Liver (tissue), 3 donors: Measurements from ENCODE around the gene TRIO.

ENCODE experiments used
- EGR1 ChIP-seq, 2 donors: IDR thresholded peaks; 2 replicates each; pipeline ENCODE4 v1.6.1; 2016 to 2018; ENCODE audit warnings: antibody characterized with exemption in 2 of 2, low read depth in 2 of 2
- FOXA1 ChIP-seq: IDR thresholded peaks from 2 replicates; pipeline ENCODE4 v1.6.1; 2016; ENCODE audit warnings: antibody characterized with exemption
- GABPA ChIP-seq, 2 donors: IDR thresholded peaks in 1 of 2; conservative IDR thresholded peaks in 1 of 2; 2 replicates each; pipeline ENCODE4 v1.6.1; 2016; ENCODE audit warnings: antibody characterized with exemption in 2 of 2, mild to moderate bottlenecking in 1 of 2, moderate library complexity in 1 of 2
- JUND ChIP-seq, 2 donors: IDR thresholded peaks; 2 replicates each; pipeline ENCODE4 v1.6.1; 2016; ENCODE audit warnings: antibody characterized with exemption in 2 of 2
- NR2F2 ChIP-seq: IDR thresholded peaks from 2 replicates; pipeline ENCODE4 v1.6.1; 2016; ENCODE audit warnings: antibody characterized with exemption
- RAD21 ChIP-seq, 2 donors: IDR thresholded peaks; 2 replicates each; pipeline ENCODE4 v1.6.1; 2016; ENCODE audit warnings: antibody characterized with exemption in 2 of 2, mild to moderate bottlenecking in 2 of 2
- SP1 ChIP-seq: IDR thresholded peaks from 2 replicates; pipeline ENCODE4 v1.6.1; 2018; ENCODE audit warnings: antibody characterized with exemption, mild to moderate bottlenecking
- TAF1 ChIP-seq: conservative IDR thresholded peaks from 2 replicates; pipeline ENCODE4 v1.6.1; 2016; ENCODE audit warnings: antibody characterized with exemption, mild to moderate bottlenecking
- YY1 ChIP-seq: IDR thresholded peaks from 2 replicates; pipeline ENCODE4 v1.6.1; 2016; ENCODE audit warnings: antibody characterized with exemption, mild to moderate bottlenecking
- TF ChIP-seq, protein P1 (sequence below): fragments of 150-350 bp; IDR thresholded peaks from 2 replicates; pipeline ENCODE4 v1.5.1; 2017; ENCODE audit warnings: improper control_type of control experiment, low read depth, low read length; ENCODE audit not compliant: missing input control
- TF ChIP-seq, protein P2 (sequence below): IDR thresholded peaks from 2 replicates; pipeline ENCODE4 v1.6.1; 2016; ENCODE audit warnings: antibody characterized with exemption
- TF ChIP-seq, protein P3 (sequence below): IDR thresholded peaks from 2 replicates; pipeline ENCODE4 v1.6.1; 2016; ENCODE audit warnings: antibody characterized with exemption
- TF ChIP-seq, protein P4 (sequence below): IDR thresholded peaks from 2 replicates; pipeline ENCODE4 v1.6.1; 2016; ENCODE audit warnings: antibody characterized with exemption, mild to moderate bottlenecking
- donor health status: healthy.
- donor health status: healthy.

- TF ChIP-seq, protein P1, sequence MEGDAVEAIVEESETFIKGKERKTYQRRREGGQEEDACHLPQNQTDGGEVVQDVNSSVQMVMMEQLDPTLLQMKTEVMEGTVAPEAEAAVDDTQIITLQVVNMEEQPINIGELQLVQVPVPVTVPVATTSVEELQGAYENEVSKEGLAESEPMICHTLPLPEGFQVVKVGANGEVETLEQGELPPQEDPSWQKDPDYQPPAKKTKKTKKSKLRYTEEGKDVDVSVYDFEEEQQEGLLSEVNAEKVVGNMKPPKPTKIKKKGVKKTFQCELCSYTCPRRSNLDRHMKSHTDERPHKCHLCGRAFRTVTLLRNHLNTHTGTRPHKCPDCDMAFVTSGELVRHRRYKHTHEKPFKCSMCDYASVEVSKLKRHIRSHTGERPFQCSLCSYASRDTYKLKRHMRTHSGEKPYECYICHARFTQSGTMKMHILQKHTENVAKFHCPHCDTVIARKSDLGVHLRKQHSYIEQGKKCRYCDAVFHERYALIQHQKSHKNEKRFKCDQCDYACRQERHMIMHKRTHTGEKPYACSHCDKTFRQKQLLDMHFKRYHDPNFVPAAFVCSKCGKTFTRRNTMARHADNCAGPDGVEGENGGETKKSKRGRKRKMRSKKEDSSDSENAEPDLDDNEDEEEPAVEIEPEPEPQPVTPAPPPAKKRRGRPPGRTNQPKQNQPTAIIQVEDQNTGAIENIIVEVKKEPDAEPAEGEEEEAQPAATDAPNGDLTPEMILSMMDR, result no peak
- TF ChIP-seq, protein P2, sequence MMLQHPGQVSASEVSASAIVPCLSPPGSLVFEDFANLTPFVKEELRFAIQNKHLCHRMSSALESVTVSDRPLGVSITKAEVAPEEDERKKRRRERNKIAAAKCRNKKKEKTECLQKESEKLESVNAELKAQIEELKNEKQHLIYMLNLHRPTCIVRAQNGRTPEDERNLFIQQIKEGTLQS, result no peak
- TF ChIP-seq TAF1, result no peak
- TF ChIP-seq FOXA1, result no peak
- TF ChIP-seq GABPA (IDR thresholded peaks at IDR 0.05 in 1 of 2, conservative IDR thresholded peaks at IDR 0.05 in 1 of 2), result no peak
- TF ChIP-seq JUND (IDR thresholded peaks at IDR 0.05), result no peak
- no peak for TF ChIP-seq EGR1 (IDR thresholded peaks at IDR 0.05; ENCODE audit: low read depth in 2 of 2)
- TF ChIP-seq, protein P3, sequence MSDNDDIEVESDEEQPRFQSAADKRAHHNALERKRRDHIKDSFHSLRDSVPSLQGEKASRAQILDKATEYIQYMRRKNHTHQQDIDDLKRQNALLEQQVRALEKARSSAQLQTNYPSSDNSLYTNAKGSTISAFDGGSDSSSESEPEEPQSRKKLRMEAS, result no peak
- TF ChIP-seq RAD21 (IDR thresholded peaks at IDR 0.05), result no peak
- TF ChIP-seq, protein P4, sequence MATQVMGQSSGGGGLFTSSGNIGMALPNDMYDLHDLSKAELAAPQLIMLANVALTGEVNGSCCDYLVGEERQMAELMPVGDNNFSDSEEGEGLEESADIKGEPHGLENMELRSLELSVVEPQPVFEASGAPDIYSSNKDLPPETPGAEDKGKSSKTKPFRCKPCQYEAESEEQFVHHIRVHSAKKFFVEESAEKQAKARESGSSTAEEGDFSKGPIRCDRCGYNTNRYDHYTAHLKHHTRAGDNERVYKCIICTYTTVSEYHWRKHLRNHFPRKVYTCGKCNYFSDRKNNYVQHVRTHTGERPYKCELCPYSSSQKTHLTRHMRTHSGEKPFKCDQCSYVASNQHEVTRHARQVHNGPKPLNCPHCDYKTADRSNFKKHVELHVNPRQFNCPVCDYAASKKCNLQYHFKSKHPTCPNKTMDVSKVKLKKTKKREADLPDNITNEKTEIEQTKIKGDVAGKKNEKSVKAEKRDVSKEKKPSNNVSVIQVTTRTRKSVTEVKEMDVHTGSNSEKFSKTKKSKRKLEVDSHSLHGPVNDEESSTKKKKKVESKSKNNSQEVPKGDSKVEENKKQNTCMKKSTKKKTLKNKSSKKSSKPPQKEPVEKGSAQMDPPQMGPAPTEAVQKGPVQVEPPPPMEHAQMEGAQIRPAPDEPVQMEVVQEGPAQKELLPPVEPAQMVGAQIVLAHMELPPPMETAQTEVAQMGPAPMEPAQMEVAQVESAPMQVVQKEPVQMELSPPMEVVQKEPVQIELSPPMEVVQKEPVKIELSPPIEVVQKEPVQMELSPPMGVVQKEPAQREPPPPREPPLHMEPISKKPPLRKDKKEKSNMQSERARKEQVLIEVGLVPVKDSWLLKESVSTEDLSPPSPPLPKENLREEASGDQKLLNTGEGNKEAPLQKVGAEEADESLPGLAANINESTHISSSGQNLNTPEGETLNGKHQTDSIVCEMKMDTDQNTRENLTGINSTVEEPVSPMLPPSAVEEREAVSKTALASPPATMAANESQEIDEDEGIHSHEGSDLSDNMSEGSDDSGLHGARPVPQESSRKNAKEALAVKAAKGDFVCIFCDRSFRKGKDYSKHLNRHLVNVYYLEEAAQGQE, result no peak
- no peak for TF ChIP-seq SP1
- TF ChIP-seq NR2F2, result no peak
- TF ChIP-seq YY1, result no peak
These were observed 252.9 kb downstream of the TRIO start for GRCh38 chr5:14396066-14396465.
